HG03575 (cell line): Measurements from ENCODE around the gene MTOR.
"Not testable (repeated sequence)": the region's sequence is repeated elsewhere in the genome, so short reads cannot be mapped to it uniquely, and the experiment has no call there.

ENCODE experiments used
- ATAC-seq: cut with Tn5 transposase; IDR thresholded peaks from one replicate; pipeline ENCODE4 v1.9.1; 2021; ENCODE audit not compliant: unreplicated experiment, insufficient number of reproducible peaks, low FRiP score; ENCODE audit errors: extremely low read depth

Gene MTOR

GRCh38 chr1:11134898-11135266 is 127.5 kb downstream of the MTOR start:
- no peak for ATAC-seq

GRCh38 chr1:11134251-11134897 is 128.0 kb downstream of the MTOR start:
- ATAC-seq, result no peak

GRCh38 chr1:11132563-11133293 is 129.6 kb downstream of the MTOR start:
- ATAC-seq, result no peak

- ATAC-seq, result no peak
Measured at GRCh38 chr1:11131816-11132215, 130.5 kb downstream of the MTOR start.

- no peak for ATAC-seq
Measured at GRCh38 chr1:11130406-11130805, 131.9 kb downstream of the MTOR start.

GRCh38 chr1:11129649-11130390 is 132.5 kb downstream of the MTOR start:
- ATAC-seq, result no peak

- no peak for ATAC-seq
Measured at GRCh38 chr1:11126569-11126968, 135.8 kb downstream of the MTOR start.

GRCh38 chr1:11125931-11126330 is 136.4 kb downstream of the MTOR start:
- ATAC-seq, result no peak

- no peak for ATAC-seq
Measured at GRCh38 chr1:11124965-11125364, 137.4 kb downstream of the MTOR start.

- ATAC-seq, result no peak
Measured at GRCh38 chr1:11116318-11116717, 146.0 kb downstream of the MTOR start.

- ATAC-seq, result no peak
Measured at GRCh38 chr1:11114966-11115365, 147.4 kb downstream of the MTOR start.

GRCh38 chr1:11109047-11109760 is 153.1 kb downstream of the MTOR start:
- ATAC-seq, result no peak

GRCh38 chr1:11107599-11107998 is 154.8 kb downstream of the MTOR start:
- ATAC-seq, result no peak

- ATAC-seq, result no peak
Measured at GRCh38 chr1:11105586-11105985, 156.8 kb downstream of the MTOR start.

- no peak for ATAC-seq
Measured at GRCh38 chr1:11101347-11101746, 161.0 kb downstream of the MTOR start.

- ATAC-seq, result not testable (repeated sequence)
Measured at GRCh38 chr1:11100806-11101205, 161.5 kb downstream of the MTOR start.

GRCh38 chr1:11100149-11100493 is 162.2 kb downstream of the MTOR start:
- no peak for ATAC-seq

GRCh38 chr1:11099310-11100148 is 162.8 kb downstream of the MTOR start, which contains the start of gene EXOSC10:
Gene EXOSC10, minus strand, starts transcription at chr1:11099869. Its CDS starts 38 bp downstream, at chr1:11099831.
- peak; percentile 75 for ATAC-seq

GRCh38 chr1:11098931-11099309 is 163.4 kb downstream of the MTOR start:
- peak; percentile 13 for ATAC-seq
